HS-27A (cell line): ENCODE data around the gene BARHL2.

ENCODE experiments used
- DNase-seq: peaks from one replicate; pipeline ENCODE4 v3.0.0-alpha.2; 2012; ENCODE audit warnings: low read depth, missing footprints

The BARHL2 gene

DNA sequence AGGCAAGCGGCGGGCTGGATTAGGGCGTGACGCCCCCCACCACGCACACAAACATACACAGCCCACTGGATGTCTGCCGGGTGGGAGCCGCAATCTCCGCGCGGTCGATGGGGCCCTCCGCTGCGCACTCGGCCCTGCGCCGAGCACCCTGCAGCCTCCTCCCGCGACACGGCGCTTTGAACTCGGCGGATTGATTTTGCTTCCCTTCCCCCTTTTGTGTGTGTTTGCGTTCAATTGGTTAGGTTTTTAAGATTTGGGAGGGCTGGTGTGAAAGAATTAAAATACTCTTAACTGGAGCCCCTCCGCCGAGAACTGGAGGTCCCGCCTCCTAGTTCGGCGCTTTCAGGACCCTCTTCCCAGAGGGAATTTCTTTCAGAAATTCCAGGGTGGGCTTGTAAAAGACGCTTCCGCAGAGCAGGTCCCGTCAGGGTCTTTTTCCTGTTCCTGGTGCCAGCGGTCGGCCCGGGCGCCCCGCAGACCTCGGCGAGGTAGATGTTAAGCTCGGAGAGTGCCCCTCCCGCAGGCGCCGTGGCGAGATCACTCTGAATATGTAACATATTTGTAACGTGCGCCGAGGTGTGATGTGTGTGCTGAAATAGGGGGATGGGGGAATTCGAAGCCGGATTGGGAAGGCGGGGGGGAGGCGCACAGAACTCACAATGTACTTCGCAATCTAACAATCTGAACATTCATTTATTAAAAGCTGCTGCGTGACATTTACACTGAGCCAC lies 8.0 kb upstream of the BARHL2 start:
- DNase-seq: no peak

DNA sequence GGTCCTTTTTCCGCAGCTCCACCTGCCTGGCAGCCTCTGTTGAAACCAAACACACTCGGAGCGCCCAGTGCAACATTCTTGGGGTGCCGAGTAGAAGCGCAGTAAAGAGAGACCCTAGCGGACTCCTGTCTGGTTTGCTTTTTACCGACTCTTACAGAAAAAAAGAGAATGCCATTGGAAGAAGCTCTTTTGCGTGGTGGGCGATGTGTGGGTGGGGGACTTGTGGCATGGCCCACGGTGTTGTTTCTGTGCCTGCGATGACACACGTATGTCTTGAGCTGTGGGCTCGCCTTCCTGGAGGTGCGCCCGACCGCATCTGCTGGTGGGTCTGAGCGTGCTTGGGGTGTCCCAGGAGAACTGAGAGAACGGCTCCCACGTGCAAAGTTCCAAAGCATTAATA lies 7.3 kb upstream of the BARHL2 start:
- no peak for DNase-seq

DNA sequence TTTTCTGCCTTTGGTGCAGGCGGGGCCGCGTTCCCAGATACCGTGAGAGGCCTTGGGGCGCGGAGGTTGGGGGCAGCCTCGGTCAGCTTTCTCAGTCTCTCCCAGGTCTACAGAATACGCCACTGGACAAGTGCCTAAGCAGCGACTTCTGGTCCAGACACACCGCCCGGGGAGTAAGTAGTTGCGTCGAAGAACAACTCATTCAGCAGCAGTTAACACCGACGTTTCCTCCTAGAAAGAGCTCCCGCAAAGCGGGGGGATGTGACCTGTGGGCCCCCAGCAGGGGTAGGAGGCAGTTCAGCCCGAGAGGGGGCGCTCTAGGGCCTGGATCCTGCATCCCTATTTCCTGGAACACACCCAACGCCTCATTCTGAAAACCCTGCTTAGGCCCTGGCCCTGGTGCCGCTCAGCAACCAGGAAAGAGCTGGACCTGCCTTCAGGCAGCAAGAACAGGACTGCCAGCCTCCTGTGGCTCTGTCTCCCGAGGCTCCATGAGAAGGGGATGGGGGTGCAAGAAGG lies 6.5 kb upstream of the BARHL2 start:
- no peak for DNase-seq

DNA sequence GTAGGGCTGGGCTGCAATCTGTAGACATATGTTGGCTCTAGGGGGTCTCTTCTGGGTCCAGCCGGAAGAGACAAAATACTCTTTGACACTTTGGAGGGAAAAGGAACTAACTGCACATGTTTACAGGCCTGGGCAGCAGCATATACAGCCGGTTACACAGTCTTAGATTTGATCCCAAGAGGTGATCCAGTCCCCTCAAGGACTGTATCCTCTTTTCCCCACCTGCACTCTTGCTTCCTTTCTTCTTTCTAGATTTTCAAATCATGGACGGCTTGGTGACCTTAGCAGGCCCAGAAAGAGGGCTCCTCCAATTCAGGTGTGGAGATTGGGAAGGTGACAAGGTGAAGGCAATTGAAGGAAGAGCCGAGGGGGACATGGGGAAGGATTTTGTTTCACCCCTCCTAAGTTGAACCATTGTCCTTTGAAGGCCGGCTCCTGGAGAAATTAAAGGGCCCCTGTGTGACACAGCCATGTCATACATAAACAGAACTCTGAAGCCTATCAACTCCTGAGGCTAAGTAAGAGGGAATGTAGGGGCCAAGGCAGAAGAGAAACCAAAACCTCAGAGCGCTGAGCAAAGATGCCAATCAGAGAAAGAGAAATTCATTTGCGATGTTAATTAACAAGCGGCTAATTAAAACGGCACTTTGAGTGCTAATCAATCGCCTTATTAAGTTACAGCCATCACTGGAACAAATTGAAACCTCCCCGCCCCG lies 5.9 kb upstream of the BARHL2 start:
- DNase-seq: no peak

DNA sequence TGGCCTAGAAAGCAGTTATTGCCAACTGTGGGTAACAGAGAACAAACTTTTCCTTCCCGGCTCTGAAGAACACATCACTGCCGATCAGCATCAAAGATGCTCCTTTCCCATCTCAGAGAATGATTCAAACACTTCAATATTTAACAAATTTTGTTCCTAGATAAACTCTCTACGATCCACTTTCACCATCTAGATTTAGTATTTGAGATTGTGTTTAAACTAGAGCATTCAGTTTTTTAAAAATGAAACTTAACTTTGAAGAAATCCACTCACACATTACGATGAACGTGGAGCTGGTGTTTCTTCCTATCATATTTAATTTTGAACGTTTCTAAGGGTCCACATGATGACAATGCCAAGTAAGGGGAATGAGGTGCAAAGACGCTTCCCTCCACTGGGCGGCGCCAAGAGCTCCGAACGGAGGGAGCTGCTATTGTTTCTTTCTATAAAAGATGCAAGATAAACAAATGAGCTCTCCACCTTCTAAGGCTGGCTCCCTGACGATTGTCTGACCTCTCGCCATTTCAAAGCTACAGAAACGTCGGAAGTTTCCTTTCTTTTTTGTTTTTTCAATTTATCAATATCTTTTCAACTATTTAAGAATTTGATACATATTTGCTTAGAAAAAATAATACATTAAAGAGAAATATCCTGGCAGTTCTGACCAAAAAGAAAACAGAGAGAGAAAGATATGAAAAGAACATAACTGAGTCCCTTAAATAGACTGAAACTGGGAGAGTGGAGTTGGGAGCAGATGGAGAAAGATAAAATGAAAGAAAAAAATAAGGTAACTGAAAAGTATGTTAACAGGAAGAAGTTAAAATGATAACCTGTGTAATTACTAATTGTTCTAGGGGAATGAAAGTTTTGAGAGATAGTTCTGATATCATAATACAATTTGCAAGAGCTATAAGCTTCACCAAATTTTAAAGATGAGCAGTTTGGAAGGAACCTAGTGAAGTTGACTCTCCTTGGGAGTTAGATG lies 4.4 kb upstream of the BARHL2 start:
- peak; percentile 9 for DNase-seq

DNA sequence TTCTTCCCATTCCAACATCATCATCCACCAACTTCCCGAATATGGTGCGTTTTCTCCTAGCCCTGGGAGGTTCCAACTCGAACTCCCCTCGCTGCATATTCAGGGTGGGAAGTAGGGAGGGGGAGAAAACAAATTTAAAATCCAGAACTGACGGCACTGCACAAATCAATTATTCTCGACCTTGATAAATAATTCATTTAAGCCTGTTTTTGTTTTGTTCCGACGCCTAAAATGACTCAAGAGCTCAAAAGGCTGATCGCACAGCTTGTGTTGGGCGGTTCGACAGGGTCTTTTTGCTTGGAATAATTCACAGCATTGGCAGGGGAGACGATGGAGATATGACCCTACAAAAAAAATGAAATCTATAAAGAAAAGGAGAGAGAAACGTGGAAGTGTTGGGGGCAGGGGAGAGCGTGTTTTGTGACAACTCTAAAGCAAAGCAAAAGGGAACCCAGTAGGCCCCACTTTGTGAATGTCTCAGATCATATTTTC lies 3.1 kb upstream of the BARHL2 start:
- no peak for DNase-seq

DNA sequence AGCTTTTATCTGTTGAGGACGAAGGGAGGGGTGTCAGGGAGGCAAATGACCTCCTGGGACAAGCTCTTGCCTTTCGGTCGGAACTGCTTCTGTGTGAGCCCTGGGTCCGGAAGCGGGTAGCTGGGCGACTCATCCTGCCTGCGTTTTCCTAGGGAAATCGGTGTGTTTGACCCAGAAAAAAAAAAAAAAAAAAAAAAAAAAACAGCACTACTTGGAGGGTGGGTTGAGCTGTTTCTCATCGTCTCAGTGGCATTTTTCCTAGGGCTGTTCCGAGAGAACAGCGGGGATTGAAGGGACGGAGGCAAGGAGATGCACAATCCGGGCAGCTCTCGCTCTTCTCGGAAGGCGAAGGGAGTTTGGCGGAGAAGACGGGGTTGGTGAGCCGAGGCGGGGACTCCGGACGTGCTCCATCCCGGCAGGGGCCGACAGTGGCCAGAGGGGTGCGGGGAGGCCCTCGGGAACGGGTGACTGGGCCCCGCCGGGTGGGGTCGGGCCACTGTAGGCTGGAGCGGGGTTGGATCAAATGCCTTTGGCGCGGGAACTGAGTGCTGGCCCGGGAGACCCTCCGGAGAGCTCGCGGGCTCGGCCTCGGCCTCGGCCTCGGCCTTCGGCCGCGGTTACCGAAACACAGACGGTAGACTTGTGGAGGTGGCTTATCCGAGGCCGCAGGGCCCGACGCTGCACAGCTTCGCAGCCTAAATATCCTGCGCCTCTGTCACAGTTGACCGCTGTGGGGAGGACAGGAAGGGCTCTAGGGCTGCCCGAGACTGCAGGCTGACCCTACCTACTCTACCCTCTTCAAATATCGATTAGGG lies 2.4 kb upstream of the BARHL2 start:
- no peak for DNase-seq

DNA sequence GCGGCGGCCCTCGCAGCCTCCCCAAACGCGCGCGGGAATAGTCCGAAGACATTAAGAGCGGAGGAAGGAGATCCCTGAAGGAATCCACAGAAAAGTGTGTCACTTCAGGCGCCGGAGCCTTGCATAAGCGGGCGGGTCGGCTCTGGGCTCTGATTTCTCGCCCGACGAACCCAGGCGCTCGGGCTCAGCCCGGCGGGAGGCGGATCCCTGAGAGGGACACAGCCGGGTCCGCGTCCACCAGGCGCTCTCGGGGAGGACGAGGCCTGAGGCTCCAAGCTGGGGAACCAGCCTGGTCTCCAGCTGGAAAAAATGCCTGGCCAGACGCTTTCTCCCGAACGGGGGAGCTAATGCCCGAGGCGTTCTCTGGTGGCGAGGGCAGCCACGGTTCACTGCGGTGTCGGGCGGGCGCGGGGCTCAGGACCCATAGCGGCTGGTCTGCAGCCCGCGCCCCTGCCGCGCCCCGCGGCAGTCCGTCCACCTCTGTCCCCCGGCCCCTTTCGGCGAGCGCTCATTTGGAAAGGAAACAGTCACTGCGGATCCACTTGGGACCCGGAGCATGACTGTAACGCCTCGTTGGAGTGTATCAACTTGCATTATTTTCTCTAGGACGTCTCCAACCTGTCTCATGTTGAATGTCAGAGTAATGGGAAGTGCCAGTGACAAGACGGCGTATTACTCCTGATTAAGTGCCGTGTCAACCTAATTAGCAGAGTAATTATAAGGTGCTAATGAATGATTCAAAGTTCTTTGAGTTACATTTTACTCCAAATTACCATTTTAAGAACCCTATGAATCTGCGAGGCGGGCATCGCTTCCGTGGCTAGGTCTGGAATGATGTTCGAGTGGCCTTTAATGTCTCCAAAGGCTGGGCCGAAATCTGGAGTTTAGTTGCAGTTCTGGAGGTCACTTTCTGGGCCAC lies 1.6 kb upstream of the BARHL2 start:
- DNase-seq: no peak

DNA sequence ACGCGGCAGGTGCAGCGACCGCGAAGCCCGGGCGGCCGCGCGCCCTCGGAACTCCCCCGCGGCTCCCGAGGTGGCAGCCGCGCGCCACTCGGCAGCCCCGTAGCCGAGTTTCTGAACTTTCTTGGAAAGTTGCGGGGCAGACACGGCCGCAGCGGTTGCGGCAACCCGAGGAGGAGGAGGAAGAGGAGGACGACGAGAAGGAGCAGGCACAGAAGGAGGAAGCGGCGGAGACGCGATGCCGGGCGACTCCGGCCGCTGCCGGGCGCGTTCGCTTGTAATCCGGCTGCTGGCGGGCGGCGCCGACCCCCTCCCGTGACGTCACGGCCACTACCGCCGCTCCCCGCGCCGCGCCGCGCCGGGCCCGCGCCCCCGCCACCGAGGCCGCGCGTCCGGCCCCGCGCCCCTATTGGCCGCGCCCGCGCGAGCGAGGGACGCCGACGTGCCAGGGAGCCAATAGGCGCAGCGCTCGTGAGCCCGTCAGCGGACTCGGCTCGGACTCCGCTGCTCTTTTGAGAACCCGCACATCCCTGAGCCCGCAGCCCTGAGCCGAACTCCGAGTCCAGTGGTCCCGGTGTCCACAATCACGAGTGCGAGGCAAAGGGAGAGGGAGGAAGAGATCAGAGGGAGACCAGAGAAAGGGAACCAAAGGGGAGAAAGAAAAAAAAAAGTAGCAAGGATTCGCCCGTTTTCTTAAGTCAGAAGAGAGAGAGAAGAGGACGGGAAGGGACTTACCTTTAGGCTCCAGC lies 736 bp upstream of the BARHL2 start:
- DNase-seq: no peak

DNA sequence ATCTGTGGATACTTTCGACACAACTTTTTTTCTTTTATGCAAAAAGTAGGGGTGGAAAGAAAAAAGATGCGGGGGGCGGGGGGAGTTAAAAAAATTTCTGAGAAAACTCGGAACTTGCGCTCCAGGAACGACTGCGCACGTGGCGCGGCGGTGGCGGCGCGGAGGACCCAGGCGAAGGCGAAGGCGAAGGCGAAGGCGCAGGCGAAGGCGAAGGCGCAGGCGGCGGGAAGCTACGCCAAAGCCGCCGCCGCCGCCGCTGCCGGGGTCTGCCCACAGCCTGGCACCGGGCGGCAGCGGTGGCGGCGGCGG lies 208 bp upstream of the BARHL2 start:
- no peak for DNase-seq

DNA sequence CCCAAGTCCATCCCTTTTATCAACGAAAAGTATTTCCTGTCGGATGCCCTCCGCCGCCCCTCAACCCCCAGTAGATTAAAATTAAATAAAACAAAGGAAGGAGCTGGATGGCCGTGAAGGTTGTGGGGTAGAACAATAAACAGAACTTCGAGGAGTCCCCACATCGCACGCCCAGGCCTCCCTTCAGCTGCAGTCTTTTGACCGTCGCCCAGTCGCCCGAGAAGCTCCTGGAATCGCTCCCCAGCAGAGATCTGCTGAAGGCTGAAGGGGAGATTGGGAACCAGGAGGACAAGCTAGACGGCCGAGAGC lies 905 bp downstream of the BARHL2 start:
- DNase-seq: no peak

DNA sequence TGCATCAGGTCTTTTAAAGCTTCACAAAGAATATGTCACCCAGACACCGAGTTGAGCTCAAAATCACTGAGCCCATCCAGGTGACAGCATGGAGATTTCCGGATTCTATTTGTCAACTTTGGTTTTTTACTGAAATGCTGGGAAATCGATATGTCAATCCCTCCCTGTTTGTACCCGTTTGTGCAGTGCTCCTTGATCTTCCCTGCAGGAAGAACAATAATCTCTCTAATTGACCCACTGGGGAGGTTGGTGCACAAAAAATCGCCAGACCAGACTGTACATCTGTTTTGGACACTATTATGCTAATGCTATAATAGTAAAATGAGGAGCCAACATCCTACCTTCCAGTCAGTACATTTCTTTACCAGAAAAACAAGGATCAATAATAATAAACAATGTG lies 1.8 kb downstream of the BARHL2 start:
- DNase-seq: no peak

DNA sequence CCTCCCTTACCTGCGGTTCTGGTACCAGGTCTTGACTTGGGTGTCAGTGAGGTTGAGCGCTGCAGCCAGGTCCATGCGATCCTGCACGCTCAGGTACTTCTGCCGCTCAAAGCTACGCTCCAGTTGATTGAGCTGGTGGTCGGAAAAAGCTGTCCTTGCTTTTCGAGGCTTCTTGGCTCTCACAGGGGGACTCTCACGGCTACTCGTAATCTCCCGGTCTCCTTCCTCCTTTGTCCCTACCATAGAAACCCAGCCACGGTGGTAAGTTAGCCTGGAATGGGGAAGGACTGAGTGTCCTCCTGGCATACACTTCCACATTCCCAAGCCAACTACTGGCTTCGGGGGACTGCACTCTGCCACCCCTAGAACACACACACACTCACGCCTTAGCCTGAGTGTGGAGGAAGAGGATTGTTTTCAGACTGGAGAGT lies 2.6 kb downstream of the BARHL2 start:
- no peak for DNase-seq

DNA sequence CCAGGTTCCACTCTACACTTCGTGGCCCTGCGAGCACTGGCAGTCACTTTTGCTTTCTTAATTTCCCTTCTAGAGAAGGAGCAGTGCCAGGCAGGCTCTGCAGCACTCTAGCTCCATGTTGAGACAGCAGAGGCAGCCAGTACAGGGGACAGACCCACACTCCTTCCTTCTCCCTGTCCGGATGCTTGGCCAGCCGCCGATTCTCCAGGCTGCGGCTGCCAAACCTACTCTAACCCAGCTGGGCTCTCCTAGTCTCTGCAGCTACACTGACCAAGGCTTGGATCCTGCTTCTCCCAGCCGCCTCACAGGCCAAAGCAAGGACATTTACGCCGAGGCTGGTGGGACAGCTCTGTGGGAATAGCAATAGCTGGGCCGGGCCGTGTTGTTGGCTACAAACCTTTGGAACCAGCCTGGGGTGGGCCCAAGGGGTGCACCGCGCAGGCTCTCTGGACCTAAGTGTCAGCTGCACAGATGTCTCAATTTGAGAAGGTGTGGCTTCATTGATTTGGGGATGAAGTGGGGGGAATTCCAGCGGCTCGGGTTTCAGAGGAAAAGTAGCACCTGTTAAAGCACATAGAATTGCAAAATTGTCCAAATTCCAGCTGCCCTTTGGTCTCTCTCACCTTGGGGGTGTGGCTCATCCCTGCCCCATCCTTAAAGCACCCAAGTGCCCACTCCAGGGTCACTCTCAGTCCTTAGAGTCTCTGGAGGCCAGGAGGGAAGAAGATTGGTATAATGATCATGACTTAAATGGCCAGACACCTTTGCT lies 3.2 kb downstream of the BARHL2 start:
- DNase-seq: no peak

DNA sequence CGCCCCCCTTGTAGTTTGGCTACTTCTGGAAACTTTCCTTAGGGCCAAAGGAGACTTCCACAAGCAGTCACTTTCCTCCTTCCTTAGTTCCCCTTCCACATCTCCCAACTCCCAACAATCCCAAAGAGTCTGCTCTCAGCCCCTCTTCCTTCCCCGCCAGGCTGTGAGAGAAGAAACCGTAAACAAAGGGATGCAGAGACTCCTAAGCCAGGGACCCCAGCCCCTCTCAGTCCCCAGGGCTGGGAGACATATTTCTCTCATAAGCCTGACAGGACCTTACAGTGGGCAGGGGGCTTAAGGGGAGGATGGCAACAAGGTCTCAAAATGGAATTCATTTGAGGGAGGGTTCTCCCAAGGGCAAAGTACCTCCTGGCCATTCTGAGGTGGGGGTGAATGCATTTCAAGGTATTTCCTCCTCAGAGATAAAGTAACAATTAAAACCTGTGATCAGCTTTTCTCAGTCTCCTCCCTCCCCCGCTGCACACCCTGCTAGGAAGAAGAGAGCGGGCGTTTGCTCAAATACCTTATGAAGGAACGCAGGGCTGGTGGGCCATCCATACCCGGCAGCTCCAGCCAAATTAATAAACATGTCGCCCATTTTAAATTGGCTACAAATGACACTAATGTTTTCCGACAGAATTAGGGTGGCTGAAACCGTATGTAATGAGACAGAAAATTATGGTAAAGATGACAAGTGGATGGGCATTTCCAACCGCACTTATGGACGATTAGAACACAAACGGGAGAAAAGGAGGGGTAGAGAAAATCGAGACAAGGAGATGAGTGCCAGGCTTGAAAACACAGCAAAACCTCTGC lies 4.0 kb downstream of the BARHL2 start:
- no peak for DNase-seq

DNA sequence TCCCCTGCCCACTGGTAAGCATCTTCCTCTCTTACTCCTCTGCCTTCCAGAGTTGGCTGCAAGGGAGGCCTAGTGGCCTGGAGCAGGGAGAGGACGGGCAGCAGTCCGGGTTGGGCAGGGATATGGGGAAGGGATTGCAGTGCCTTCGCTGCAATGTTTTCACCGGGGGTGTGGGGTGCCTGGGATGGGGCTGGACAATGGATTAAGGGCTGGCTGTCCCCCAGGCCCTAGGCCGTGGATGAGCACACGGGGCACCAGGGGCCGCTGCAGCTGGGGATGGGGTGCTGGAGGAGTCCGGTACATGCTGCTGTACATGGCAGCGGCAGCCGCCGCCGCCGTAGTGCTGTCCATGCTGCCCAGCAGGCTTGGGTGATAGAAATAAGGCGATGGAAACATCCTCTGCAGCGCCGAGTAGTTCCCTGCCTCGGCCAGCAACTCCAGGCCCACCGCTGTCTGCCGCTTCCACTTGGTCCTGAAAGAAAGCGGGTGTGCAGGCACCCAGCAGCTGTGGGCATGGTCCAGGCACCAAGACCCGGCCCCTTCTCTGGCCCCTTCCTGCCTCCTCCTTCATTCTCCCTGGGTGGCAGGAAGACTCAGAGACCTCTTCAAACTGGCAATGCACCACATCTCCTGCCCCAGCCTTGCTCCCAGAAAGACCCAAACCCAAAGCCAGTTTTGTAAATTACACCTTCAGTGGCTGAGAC lies 4.8 kb downstream of the BARHL2 start:
- no peak for DNase-seq

DNA sequence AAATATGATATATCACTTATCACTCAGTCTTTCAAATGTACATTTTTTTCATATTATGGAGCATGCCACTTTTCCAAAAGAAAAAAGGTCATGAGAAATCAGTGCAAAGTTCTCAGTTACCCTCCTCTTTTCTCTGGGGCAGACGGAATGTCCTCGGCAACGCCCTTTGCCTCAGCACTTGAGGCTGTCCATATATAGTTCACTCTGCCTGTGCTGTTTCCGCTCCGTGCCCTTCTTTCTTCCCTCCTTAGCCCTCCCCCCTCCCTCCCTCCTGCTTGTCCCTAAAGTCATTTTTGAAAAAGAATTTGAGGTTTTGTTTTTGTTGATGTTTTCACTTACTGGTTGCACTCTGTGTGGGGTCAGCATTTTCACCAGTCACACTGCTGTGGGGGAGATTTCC lies 5.4 kb downstream of the BARHL2 start:
- DNase-seq: no peak
